ENCODE results near the gene SF3B1. TPM values are rescaled to one million over a fixed set of nuclear protein-coding genes. Genes with fewer than 3 reads are reported as not detected.
"Not testable (repeated sequence)": the region's sequence is repeated elsewhere in the genome, so short reads cannot be mapped to it uniquely, and the experiment has no call there.

The SF3B1 gene
- total and polyA plus RNA-seq, 8 donors: 75.8 to 277 (median 130) TPM

GRCh38 chr2:197453914-197454398, 19.1 kb upstream of the SF3B1 start:
- Histone ChIP-seq H3K27me3 (no peaks in the 10 kb centered on the region), H3K4me1 (peaks cover 0 to 13% (median 12%) of the 10 kb centered on the region in 3 donors), H3K27ac (peak overlapping the region; percentile 96 to 100 (median 99)), H3K4me3 (peak overlapping the region; percentile 40 to 76 (median 70)), H3K36me3 (no peaks in the 10 kb centered on the region), H3K9me3 (no peaks in the 10 kb centered on the region)
- 0% methylated on average over 11 of the region's 11 CpGs for WGBS, 2 donors
- intact Hi-C loops (cut with DNase I): no loop called here
- DNase-seq (peak in 2 of 6 donors; percentile 20 to 84), ATAC-seq (peak; percentile 62 to 77 (median 66)), FAIRE-seq (no peak)
- TF ChIP-seq CTCF (IDR thresholded peaks at IDR 0.05): no peak

DNA sequence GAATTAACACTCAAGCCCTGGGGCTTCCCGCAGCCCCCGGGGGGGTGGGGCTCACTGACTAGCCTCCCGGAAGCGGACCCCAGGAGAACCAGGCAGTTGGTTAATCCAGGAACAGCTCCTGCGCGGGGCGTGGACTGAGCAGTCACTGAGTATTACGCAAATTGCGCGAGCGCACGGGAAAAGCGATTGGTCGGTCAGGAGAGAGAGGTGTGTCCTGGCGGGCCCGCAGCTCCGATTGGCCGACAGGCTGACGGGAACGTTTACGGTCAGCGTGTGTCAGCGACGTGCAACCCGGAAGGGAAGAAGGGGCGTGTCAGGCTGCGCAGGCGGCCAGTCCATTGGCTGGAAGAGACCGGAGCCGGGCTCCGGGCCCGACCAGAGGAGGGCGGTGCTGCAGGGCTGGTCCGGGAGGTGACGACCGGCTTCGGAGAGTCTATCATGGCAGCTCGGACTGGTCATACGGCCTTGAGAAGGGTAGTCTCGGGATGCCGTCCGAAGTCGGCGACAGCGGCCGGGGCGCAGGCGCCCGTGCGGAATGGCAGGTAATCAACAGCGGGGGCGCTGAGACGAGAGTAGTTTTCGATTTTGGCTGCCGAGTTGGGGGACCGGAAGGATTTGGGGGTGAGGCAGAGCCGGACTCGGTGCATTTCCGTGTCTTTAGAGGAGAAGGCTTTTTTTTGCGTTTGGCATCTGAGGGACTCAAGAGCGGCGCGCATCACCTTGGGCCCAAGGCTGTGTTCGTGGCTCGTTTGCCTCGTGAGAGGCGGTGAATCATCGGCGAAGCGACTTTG, 18.5 kb upstream of the SF3B1 start, which contains the start of gene COQ10B:
Gene COQ10B, plus strand, starts transcription at position 430 of the 791 bp plus-strand sequence. Its CDS starts 9 bp downstream, at position 439.
- DNase-seq (peak; percentile 95 to 100 (median 100)), FAIRE-seq (peak; percentile 83), ATAC-seq (peak; percentile 94 to 98 (median 94))
- H3K27me3 ChIP-seq: no peaks in the 10 kb centered on the region
- peaks cover 0 to 13% (median 12%) of the 10 kb centered on the region in 3 donors for H3K4me1 ChIP-seq
- H3K27ac ChIP-seq: peak within 1 kb of the TSS; percentile 96 to 100 (median 99)
- 0% methylated on average over 70 of the region's 70 CpGs for WGBS, 2 donors
- no peaks in the 10 kb centered on the region for H3K9me3 ChIP-seq
- H3K4me3 ChIP-seq: peak within 1 kb of the TSS; percentile 40 to 76 (median 70)
- intact Hi-C loops (cut with DNase I): no loop called here
- peak in 1 of 4 donors; percentile 7 for TF ChIP-seq CTCF (IDR thresholded peaks at IDR 0.05)
- no peaks in the 10 kb centered on the region for H3K36me3 ChIP-seq

DNA sequence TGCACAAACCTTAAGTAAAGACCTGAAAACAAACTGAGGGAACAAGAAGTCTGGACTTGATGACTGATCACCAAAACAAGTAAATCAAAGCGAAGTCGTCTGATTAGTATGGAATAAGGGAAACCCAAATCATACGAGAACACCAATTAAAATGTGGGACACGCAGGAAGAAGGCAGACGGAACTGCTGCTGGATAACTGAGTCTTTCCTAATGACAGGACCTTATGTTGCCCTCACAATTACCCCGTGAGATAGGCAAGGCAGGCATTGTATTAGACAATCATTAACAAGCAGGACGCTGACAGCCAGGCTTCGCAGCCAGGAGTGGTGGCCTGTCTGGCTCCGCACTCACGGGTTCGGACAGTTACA, 17.9 kb upstream of the SF3B1 start:
- Histone ChIP-seq H3K27ac (peak overlapping the region; percentile 96 to 100 (median 99)), H3K27me3 (no peaks in the 10 kb centered on the region), H3K4me1 (peaks cover 0 to 13% (median 12%) of the 10 kb centered on the region in 3 donors), H3K4me3 (peak overlapping the region; percentile 21 to 76 (median 57)), H3K36me3 (no peaks in the 10 kb centered on the region), H3K9me3 (no peaks in the 10 kb centered on the region)
- intact Hi-C loops (cut with DNase I): no loop called here
- DNase-seq (no peak), ATAC-seq (peak; percentile 48 to 67 (median 64)), FAIRE-seq (no peak)
- WGBS, 2 donors: 1% methylated on average over 11 of the region's 11 CpGs
- TF ChIP-seq CTCF (IDR thresholded peaks at IDR 0.05): no peak

DNA sequence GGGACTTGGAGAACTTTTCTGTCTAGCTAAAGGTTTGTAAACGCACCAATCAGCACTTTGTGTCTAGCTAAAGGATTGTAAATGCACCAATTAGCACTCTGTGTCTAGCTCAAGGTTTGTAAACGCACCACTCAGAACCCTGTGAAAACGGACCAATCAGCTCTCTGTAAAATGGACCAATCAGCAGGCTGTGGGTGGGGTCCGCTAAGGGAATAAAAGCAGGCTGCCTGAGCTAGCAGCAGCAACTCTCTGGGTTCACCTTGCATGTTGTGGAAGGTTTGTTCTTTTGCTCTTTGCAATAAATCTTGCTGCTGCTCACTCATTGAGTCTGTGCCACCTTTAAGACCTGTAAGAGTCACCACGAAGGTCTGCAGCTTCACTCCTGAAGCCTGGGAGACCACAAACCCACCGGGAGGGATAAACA, 16.1 kb upstream of the SF3B1 start:
- 76 to 88% methylated on average over 6 of the region's 6 CpGs for WGBS, 2 donors

DNA sequence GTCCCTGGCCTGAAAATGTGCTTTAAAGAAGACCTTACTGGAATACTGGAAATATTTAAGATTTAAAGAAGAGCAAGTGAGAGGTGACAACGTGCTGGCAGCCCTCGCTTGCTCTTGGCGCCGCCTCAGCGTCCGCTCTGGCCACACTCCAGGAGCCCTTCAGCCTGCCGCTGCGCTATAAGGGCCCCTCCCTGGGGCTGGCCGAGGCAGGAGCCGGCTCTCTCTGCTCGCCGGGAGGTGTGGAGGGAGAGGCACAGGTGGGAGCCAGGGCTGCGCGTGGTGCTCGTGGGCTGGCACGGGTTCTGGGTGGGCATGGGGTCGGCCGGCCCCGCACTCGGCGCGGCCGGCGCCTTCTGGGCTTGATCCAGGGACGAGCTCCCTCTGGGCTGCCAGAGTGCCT, 15.6 kb upstream of the SF3B1 start:
- Histone ChIP-seq H3K27ac (no peak overlapping the region), H3K4me3 (no peak overlapping the region), H3K4me1 (peaks cover 0 to 13% (median 12%) of the 10 kb centered on the region in 3 donors), H3K9me3 (no peaks in the 10 kb centered on the region), H3K27me3 (no peaks in the 10 kb centered on the region), H3K36me3 (no peaks in the 10 kb centered on the region)
- FAIRE-seq: no peak
- peak in 2 of 6 donors; percentile 24 to 60 for DNase-seq
- no peak for TF ChIP-seq CTCF (IDR thresholded peaks at IDR 0.05)
- WGBS, 2 donors: 90 to 96% methylated on average over 25 of the region's 25 CpGs
- intact Hi-C loops (cut with DNase I): no loop called here
- ATAC-seq: no peak

More for the DNA sequence above, 16.1 kb upstream of the SF3B1 start:
- H3K36me3 ChIP-seq; FAIRE-seq; H3K27me3 ChIP-seq; H3K27ac ChIP-seq; DNase-seq; ATAC-seq; H3K9me3 ChIP-seq; H3K4me3 ChIP-seq; intact Hi-C loops (cut with DNase I): not testable (repeated sequence)
- H3K4me1 ChIP-seq: peaks cover 0 to 13% (median 12%) of the 10 kb centered on the region in 3 donors

Data from pancreas (tissue), 10 donors.